Measurements from ENCODE around the gene PROSER1.

DNA sequence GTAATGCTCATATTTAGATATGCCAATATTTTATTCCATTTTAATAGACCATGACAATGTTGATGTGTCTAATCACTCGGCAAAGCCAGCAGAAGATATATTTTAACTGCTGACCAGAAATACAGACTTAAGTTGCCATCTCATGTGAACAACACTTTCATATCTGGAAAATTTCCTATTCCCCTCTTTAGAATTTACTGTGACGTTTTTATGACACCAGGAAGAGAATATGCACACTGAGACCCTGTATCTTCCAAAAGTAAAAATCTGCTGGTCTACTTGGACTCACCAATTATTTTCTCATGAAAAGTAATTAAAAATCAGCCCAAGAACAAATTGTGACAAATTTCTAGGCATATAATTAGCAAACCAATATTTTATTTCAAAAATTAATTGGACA, 2.1 kb downstream of the PROSER1 start:
- TF ChIP-seq, protein P1, sequence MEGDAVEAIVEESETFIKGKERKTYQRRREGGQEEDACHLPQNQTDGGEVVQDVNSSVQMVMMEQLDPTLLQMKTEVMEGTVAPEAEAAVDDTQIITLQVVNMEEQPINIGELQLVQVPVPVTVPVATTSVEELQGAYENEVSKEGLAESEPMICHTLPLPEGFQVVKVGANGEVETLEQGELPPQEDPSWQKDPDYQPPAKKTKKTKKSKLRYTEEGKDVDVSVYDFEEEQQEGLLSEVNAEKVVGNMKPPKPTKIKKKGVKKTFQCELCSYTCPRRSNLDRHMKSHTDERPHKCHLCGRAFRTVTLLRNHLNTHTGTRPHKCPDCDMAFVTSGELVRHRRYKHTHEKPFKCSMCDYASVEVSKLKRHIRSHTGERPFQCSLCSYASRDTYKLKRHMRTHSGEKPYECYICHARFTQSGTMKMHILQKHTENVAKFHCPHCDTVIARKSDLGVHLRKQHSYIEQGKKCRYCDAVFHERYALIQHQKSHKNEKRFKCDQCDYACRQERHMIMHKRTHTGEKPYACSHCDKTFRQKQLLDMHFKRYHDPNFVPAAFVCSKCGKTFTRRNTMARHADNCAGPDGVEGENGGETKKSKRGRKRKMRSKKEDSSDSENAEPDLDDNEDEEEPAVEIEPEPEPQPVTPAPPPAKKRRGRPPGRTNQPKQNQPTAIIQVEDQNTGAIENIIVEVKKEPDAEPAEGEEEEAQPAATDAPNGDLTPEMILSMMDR (IDR thresholded peaks at IDR 0.05) = no peak
- no peak for TF ChIP-seq ZFX (IDR thresholded peaks at IDR 0.05; ENCODE audit: borderline replicate concordance)
